Measurements from ENCODE around the gene HERPUD2. TPM values are rescaled to one million over a fixed set of nuclear protein-coding genes. Genes with fewer than 3 reads are reported as not detected.
"Not testable (repeated sequence)": the region's sequence is repeated elsewhere in the genome, so short reads cannot be mapped to it uniquely, and the experiment has no call there.

HERPUD2 gene
- polyA plus RNA-seq, 10 donors = 20.0 to 32.7 (median 25.6) TPM

- DNase-seq = no peak
Observed at GRCh38 chr7:35681231-35682029, 13.5 kb downstream of the HERPUD2 start.

DNA sequence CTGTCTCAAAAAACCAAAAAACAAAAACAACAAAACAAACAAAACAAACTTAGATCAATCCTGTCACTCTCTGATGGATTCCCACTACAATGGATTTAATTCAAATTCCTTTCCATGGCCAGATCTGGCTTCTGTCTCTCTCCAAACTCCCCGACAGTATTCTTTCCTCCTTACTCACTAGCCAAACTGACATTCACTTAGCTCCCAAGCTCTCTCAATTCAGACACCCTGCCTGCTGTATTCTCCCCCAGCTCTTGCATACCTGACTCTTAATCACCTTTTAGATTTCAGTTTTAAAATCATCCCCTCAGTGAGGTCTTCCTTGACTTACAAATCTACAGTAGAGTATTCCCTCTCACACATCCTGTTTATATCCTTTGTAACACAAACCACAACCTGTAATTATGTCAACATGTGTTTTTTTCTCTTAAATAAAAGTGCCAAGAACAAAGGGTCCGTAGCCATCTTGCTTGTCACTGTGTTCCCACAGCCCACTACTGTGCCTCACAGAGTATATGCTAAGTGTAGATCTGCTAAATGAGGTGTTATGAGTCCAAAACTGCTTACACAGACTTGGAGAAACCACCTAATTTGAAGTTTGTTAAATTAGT, 14.4 kb downstream of the HERPUD2 start:
- DNase-seq = no peak

DNA sequence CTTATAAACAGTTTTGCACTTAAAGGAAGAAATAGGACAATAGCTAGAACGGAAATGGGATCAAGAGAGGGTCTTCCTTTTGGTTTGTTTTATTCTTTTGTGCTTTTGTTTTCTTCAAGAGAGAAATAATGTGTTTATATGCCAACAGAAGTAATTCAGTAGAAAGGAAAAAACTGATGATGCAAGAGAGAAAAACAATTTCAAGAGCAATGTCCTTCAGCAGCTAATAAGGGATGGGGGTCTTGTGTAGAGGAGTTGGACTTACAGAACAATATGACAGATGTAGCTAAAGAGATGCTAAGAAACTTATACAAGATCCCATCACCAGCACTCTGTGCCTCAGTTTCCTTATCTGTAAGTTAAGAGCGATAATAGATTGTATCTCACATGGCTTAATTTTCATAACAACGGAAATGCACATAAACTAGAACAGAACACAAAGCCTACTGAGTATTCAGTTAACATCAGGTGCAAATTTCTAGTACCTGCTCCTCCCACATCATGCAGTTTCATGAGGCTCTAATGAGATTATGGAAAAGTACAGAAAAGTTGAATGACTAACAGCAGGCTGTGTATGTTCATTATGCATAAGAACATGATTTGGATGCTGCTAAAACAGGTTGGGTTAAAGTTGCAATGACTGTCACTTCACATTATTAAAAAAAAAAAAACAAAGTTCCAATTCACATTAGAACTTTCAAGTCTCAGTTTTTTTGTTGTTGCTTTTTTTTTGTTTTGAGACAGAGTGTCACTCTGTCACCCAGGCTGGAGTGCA, 17.2 kb downstream of the HERPUD2 start:
- no peak for DNase-seq

DNA sequence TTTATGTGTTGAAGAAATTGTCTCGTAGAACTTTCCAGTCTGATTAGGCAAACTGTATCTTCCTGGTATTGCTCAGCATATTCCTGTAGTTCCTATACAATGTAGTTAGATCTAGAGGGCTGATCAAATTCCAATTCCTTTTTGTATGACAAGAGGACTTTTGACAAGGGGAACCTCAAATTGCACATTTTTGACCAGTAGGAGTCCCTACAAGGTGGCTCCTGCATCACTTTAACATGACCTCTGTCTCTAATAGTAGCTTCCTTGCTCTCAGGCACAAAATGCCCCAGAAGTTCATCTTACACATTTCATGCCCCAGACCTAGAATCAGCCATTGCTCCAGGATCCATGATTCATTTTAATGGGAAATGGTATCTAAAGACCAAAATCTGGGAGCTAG, 18.7 kb downstream of the HERPUD2 start:
- DNase-seq = no peak

DNA sequence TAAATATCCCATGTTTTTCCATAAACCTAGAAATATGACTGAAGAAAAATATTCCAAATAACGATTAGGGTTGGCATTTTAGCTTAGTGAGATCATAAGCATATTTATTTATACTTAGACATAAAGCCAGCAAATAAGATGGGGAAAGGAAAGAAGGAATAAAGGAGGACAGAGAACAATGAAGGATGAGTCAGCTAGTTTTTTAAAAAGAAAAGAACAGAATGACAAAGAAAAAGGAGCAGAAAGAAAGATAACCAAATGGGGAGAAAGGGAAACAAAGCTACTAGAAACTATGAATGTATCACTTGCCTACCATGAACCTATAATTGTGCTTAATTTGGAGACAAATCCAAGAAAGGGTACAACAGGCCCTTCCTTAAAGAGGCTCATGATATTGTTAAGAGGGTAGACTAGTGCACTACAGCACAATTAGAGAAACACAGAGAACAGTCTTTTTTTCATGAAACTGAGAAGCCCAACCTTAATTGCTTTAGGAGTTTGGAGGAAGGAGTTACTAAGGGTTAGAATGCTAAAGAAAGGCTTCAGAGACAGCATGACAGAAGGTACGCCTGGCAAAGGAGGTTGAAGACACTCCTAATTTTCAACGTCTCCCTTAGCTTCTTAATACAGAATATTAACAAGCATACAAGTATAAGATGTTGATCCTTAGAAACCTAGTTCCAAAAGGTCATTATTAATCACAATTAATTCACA, 23.9 kb downstream of the HERPUD2 start:
- no peak for DNase-seq

DNA sequence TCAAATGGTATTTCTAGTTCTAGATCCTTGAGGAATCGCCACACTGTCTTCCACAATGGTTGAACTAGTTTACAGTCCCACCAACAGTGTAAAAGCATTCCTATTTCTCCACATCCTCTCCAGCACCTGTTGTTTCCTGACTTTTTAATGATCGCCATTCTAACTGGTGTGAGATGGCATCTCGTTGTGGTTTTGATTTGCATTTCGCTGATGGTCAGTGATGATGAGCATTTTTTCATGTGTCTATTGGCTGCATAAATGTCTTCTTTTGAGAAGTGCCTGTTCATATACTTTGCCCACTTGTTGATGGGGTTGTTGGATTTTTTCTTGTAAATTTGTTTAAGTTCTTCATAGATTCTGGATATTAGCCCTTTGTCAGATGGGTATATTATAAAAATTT, 34.5 kb downstream of the HERPUD2 start:
- not testable (repeated sequence) for DNase-seq

DNA sequence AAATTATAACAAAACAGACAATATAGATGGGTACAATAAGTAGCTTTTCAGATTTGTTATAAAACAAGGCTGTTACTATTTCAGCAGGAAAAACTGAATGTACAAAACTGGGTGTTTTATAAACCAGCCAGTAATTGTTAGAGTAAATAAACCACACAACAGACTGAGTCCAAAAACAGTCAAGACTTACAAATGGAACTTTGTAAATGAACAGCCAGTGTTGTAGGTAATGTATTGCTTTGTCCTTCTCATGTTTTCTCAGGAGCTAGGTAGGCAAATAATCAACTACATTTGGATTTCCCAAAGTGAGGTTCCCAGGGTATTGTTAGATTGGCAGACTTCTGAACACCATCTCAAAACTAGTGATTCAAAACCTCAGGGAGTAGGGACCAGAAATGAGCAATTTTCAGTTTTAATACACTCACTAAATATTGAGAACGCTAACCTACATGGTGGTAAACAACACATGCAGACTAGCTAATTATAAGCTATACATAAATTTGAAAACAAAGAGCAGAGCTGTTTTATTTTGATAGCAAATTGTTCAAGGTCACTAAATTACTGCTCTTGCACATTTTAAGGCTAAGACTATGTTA, 36.2 kb downstream of the HERPUD2 start:
- no peak for DNase-seq

- DNase-seq = no peak
Observed at GRCh38 chr7:35657125-35657524, 37.8 kb downstream of the HERPUD2 start.

DNA sequence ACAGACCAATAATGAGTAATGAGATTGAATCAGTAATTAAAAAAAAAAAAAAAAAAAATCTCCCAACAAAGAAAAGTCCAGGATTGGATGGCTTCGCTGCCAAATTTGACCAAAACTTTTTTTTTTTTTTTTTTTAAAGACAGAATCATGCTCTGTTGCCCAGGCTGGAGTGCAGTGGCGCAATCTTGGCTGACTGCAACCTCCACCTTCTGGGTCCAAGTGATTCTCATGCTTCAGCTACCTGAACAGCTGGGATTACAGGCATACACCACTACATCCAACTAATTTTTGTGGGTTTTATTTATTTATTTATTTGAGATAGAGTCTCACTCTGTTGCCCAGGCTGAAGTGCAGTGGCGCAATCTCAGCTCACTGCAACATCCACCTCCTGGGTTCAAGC, 40.4 kb downstream of the HERPUD2 start:
- not testable (repeated sequence) for DNase-seq

GRCh38 chr7:35652124-35652523, 42.8 kb downstream of the HERPUD2 start:
- no peak for DNase-seq

DNA sequence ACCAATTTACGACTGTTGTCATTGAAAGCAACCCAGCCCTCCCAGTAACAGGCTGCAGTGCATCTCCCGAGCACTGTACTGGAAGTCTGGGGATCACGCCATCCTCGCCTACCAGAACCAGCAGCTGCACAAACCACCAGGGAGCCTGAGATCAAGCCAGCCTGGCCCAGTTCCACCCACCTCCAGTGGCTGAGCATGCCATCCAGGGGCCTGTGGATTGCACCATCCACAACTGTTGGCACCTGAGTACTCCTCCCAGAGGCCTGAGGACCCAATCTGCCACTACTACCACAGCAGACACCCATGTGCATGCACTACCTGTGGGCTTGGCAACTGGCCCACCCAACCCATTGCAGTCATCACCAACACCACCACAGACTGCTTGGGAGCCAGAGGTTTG, 44.2 kb downstream of the HERPUD2 start:
- no peak for DNase-seq

DNA sequence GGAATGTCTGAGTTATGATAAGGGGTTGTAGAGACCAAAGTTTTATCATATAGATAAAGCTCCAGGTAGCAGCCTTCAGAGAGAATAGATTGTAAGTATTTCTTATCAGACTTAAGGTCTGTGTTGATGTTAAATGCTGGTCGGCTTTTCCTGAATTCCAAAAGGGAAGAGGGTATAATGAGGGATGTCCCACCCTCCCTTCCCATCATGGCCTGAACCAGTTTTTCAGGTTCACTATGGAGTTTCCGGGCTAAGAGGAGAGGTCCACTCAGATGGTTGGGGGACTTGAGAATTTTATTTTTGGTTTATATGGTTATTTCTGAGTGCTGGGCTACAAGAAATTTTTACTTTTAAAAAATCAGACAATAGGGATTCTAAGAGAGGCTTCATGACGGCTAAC, 45.2 kb downstream of the HERPUD2 start:
- no peak for DNase-seq

DNA sequence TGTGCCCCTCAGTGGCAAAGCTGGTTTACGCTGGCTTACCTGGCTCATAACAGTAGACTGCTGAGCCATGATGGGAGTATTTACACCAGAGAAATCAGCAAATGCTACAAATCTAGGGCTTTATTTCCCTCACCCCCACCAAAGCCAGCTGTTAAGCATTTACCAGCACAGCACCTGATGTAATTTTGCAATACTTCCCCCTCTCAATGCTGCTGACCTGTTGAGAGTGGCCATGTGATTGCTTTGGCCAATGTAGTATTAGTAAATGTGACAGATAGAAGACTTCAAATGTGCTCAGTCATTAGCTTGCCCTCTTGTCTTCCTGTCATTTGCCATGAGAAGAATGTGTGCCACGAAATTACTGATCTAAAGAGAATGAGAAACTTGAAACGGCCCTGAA, 46.6 kb downstream of the HERPUD2 start:
- DNase-seq = no peak

GRCh38 chr7:35647171-35647574, 47.8 kb downstream of the HERPUD2 start:
- peak in 1 of 3 donors; percentile 18 for DNase-seq

- peak in 1 of 3 donors; percentile 11 for DNase-seq
Observed at GRCh38 chr7:35646289-35647023, 48.5 kb downstream of the HERPUD2 start.

DNA sequence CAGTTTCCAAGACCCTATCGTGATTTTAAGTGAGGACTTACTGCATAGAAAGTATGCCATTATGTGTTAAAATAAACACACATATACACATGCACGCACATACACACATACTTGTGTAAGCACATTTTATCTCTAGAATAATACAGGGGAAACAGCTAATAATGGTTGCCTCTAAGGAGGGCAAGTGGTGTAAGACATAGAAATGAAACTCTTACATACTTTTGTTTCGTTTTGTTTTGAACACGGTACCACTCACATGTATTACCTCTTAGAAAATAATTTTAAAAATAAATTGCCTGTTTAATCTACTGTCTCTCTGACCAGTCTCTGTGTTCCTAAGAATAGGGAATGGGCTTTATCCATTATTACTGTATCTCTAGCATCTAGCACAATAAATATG, 49.2 kb downstream of the HERPUD2 start:
- DNase-seq = no peak

DNA sequence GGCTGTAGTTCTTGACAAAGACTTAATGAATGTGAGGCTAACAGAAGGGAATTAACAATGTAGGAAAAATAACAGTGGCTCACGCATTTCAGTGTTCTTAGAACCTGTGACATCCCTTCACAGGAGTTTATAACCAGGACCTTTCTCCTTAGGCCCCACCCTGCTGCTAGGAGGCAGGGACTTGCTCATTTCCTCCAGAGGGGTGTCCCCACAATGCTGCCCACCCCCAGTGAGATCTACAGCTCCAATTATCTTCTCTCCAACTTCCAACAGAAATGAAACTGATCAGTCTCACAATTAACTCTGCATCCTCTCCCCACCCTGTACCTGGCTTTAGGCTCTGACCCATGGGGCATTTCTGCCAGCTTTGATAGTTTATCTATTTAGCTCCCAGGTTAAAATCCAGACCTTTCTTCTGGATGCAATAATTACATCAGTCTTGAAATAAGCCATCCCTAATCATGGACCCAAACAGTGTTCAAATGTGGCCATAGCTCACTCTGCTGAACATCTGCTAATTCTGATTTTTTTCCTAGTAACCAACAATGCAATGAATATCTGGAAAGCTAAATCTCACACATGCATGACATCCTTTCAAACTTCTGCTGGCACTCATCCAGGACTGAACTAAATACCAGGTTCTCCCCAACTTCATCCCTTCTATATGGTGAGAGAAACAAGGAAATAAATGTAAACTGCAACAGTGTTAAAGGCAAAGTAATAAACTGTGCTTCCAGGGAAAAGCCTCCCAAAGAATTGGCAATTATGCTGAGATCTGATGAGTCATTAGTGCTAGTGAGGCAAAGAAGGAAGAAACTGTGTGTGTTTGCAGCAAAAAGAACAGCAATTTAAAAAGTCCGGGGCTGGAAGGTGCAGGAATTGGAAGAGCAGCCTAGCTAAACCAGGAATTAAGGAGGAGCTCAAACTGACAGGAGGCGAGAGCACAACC, 64.6 kb downstream of the HERPUD2 start:
- peak in 2 of 3 donors; percentile 6 to 30 for DNase-seq

GRCh38 chr7:35624299-35625186, 70.4 kb downstream of the HERPUD2 start:
- peak in 2 of 3 donors; percentile 34 to 53 for DNase-seq

- no peak for DNase-seq
Observed at GRCh38 chr7:35623381-35623780, 71.6 kb downstream of the HERPUD2 start.

Measured in muscle of back (tissue), 11 donors.